Panc1 (cell line): Measurements from ENCODE around the gene ZNF414.

Experiments used
- CTCF ChIP-seq: fragments of 450-650 bp; IDR thresholded peaks from 2 replicates; pipeline ENCODE4 v1.5.1; 2017; ENCODE audit warnings: mild to moderate bottlenecking
- POLR2AphosphoS5 ChIP-seq: IDR thresholded peaks from 2 replicates; pipeline ENCODE4 v1.6.1; 2012; ENCODE audit warnings: mild to moderate bottlenecking, low read depth, low read length, moderate library complexity
- SIN3A ChIP-seq: IDR thresholded peaks from 2 replicates; pipeline ENCODE4 v1.6.1; 2012; ENCODE audit warnings: low read depth, mild to moderate bottlenecking, low read length, moderate library complexity, borderline replicate concordance; ENCODE audit not compliant: insufficient read depth
- TCF7L2 ChIP-seq: IDR thresholded peaks from 2 replicates; pipeline ENCODE4 v1.6.1; 2011; ENCODE audit warnings: mild to moderate bottlenecking, low read depth, low read length, inconsistent platforms
- TF ChIP-seq, protein P1 (sequence below), 2 experiments: IDR thresholded peaks; 2 replicates each; pipeline ENCODE4 v1.6.1; 2011 to 2012; ENCODE audit warnings: low read depth in 2 of 2, control low read depth in 1 of 2, low read length in 1 of 2, mild to moderate bottlenecking in 1 of 2, moderate library complexity in 1 of 2; ENCODE audit not compliant: insufficient read depth in 1 of 2

DNA sequence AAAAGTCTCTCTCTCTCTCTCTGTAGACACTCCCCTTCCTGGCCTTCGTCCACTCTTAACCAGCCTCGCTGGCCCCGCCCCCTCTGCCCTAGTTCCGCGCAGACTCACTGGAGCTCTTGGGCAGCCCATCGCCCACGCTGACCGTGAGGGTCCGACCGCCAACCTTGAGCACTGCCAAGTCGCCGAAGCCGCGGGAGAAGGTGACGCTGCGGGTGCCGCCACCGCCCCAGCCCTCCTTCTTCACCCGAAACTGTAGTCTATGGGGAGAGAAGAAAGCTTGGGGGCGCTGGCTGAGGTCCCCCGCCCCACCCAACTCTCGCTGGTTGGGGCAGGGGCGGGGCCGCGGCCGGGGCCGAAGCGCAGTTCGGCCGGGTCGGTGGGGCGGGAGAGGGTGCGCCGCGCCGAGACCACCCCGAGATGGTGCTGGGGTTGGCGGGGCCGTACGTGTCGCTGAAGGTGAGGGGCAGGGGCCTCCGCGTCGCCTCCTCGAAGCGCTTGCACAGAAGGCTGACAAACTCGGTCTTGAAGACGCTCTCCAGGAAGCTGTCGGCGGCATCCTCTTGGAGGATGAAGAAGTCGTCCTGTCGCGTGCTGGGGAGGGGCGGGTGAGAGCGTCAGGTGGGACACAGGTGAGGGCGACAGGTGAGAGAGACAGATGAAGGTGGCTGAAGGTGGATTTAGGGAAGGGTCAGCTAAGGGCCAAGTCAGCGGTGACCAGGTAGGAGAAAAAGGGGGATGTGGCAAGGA, 12.6 kb upstream of the ZNF414 start:
- TF ChIP-seq CTCF: no peak
- TF ChIP-seq, protein P1, sequence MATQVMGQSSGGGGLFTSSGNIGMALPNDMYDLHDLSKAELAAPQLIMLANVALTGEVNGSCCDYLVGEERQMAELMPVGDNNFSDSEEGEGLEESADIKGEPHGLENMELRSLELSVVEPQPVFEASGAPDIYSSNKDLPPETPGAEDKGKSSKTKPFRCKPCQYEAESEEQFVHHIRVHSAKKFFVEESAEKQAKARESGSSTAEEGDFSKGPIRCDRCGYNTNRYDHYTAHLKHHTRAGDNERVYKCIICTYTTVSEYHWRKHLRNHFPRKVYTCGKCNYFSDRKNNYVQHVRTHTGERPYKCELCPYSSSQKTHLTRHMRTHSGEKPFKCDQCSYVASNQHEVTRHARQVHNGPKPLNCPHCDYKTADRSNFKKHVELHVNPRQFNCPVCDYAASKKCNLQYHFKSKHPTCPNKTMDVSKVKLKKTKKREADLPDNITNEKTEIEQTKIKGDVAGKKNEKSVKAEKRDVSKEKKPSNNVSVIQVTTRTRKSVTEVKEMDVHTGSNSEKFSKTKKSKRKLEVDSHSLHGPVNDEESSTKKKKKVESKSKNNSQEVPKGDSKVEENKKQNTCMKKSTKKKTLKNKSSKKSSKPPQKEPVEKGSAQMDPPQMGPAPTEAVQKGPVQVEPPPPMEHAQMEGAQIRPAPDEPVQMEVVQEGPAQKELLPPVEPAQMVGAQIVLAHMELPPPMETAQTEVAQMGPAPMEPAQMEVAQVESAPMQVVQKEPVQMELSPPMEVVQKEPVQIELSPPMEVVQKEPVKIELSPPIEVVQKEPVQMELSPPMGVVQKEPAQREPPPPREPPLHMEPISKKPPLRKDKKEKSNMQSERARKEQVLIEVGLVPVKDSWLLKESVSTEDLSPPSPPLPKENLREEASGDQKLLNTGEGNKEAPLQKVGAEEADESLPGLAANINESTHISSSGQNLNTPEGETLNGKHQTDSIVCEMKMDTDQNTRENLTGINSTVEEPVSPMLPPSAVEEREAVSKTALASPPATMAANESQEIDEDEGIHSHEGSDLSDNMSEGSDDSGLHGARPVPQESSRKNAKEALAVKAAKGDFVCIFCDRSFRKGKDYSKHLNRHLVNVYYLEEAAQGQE (IDR thresholded peaks at IDR 0.05; ENCODE audit: insufficient read depth in 1 of 2, low read depth in 2 of 2, low read length in 1 of 2): no peak
- TF ChIP-seq POLR2AphosphoS5: peak; percentile 62
- no peak for TF ChIP-seq TCF7L2
- no peak for TF ChIP-seq SIN3A
